Measurements from ENCODE around the gene THSD1.
"Not testable (repeated sequence)": the region's sequence is repeated elsewhere in the genome, so short reads cannot be mapped to it uniquely, and the experiment has no call there.

Gene THSD1

GRCh38 chr13:52353193-52353592, 52.8 kb downstream of the THSD1 start:
- no peak for DNase-seq

DNA sequence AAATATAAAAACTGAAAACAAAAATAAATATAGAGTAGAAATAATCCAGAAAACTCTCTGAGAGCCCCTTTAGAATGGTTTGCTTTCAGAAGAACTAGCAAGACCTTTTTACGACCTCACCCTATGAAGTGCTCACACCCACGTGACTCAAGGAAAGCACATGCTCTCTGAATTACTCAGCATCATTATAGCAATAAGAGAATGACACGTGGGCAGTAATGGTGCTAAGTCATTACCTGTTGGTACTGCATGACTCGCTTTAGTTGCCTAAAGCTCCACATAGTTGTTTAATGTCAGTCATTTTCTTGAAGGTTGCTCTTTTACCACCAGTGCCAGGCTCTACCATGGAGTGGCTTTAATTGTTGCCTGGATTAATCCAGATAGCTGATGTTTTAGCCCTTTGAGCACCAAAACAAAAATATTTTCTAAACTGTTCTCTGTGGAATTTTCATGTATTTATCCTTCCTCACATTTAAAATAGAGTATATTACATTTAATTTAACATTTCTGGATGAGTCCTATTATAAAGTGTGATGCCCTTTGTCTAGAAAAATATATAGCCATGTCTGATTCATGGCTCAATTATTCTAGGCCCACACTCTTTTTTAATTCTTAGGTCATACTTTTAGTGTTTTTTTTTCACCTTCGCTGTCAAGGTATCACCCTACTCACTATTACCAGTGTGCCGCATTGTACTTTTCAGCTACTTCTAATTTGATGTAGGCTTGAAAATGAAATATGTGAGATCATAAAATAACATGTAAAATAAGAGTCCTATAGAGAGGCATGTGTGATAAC, 56.8 kb downstream of the THSD1 start:
- no peak for DNase-seq

- DNase-seq = no peak
Measured at GRCh38 chr13:52348071-52348470, 57.9 kb downstream of the THSD1 start.

DNA sequence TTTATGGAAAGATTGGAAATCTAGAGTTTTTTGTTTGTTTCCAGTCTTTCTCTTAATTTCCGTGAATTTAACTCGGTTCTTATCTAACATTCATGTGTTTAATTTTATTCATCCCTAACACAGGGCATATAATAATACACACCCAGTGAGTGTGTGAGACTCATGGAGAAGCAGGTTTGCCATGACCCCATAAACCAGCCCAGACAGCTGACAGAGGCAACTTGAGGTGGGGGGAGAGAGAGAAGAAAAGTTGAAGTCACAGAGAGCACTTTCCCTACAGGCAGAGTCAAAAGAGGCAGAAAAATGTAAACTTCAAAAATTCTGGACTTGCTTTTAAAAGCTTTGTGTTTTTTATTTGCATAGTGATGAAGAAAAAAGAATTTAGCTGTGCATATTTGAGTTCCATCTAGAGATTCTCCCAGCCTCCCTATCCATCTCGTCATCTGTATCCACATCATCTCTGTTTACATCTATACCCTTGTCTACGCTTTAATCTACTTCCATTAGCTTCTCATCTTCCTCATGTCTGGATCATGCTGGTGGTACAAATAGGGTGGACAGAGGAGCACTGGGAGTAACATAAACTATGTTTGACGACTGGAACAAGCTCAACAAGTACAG, 60.2 kb downstream of the THSD1 start:
- DNase-seq = no peak

- no peak for DNase-seq
Measured at GRCh38 chr13:52345048-52345447, 60.9 kb downstream of the THSD1 start.

GRCh38 chr13:52344108-52344507, 61.9 kb downstream of the THSD1 start:
- no peak for DNase-seq

GRCh38 chr13:52342203-52342602, 63.8 kb downstream of the THSD1 start:
- not testable (repeated sequence) for DNase-seq

DNA sequence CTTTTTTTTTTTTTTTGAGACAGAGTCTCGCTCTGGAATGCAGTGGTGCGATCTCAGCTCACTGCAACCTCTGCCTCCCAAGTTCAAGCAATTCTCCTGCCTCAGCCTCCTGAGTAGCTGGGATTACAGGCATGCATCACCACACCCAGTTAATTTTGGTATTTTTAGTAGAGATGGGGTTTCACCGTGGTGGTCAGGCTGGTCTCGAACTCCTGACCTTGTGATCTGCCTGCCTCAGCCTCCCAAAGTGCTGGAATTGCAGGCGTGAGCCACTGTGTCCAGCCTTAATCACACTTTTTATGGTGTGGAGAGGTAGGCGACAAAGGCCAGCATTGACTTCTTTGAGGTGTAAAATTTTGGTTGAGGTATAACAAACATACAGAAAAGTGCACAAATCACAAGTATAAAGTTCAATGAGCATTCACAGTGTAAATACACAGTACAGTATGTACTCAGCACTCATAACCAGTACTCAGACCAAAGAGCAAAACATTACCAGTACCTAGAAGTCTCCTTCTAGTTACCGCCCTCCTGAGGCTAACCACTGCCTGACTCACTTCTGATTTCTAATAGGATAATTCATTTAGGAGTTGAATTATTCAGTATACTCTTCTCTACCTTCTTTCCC, 68.0 kb downstream of the THSD1 start:
- DNase-seq = not testable (repeated sequence)

- not testable (repeated sequence) for DNase-seq
Measured at GRCh38 chr13:52334107-52334506, 71.9 kb downstream of the THSD1 start.

DNA sequence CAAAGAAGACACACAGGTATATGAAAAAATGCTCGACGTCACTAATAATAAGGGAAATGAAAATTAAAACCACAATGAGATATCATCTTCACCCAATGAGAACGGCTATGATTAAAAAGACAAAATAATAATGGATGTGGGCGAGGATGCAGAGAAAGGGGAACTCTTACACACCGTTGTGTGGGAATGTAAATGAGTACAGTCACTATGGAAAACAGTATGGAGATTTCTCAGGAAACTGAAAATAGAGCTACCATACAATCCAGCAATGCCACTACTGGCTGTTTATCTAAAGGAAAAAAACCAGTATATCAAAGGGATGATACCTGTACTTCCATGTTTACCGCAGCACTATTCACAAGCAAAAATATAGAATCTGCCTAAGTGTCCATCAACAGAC, 74.1 kb downstream of the THSD1 start:
- not testable (repeated sequence) for DNase-seq
